Measurements from ENCODE around the gene ILDR1. TPM values are rescaled to one million over a fixed set of nuclear protein-coding genes. Genes with fewer than 3 reads are reported as not detected.

ILDR1 gene
- total and polyA plus RNA-seq, 8 donors = under 0.01 to 21.4 (median 0.73) TPM; not detected in 4

DNA sequence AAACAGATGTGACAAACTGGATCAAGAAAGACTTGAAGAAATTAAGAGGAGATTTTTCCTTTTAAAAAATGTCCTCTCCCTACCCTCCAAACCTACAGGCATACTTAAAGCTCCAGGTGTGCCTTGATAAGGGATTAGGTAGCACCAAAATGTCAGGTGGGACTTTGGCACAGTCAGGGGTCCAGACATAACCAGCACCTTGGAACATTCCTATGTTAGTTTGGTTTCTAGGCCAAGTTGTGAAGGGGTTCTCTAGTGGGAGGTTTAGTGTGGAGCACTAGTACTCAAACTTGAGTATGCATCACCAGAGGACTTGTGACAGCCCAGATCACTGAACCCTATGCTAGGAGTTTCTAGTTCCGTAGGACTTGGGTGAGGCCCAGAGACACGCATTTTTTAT lies 13.9 kb downstream of the ILDR1 start:
- no peaks in the 10 kb centered on the region for H3K36me3 ChIP-seq
- peaks cover 0 to 3% (median under 1%) of the 10 kb centered on the region in 4 donors for H3K4me1 ChIP-seq
- DNase-seq = no peak
- no peaks in the 10 kb centered on the region for H3K9me3 ChIP-seq
- no peak overlapping the region for H3K27ac ChIP-seq
- WGBS, 5 donors = 84 to 98% (median 92%) methylated on average over 2 of the region's 2 CpGs
- intact Hi-C loops (cut with DNase I; ENCODE audit: low total_unique reads) = no loop called here
- peaks cover 0 to 93% (median 14%) of the 10 kb centered on the region in 3 donors for H3K27me3 ChIP-seq
- TF ChIP-seq, protein P1, sequence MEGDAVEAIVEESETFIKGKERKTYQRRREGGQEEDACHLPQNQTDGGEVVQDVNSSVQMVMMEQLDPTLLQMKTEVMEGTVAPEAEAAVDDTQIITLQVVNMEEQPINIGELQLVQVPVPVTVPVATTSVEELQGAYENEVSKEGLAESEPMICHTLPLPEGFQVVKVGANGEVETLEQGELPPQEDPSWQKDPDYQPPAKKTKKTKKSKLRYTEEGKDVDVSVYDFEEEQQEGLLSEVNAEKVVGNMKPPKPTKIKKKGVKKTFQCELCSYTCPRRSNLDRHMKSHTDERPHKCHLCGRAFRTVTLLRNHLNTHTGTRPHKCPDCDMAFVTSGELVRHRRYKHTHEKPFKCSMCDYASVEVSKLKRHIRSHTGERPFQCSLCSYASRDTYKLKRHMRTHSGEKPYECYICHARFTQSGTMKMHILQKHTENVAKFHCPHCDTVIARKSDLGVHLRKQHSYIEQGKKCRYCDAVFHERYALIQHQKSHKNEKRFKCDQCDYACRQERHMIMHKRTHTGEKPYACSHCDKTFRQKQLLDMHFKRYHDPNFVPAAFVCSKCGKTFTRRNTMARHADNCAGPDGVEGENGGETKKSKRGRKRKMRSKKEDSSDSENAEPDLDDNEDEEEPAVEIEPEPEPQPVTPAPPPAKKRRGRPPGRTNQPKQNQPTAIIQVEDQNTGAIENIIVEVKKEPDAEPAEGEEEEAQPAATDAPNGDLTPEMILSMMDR (IDR thresholded peaks at IDR 0.05) = no peak
- no peak for TF ChIP-seq POLR2A (IDR thresholded peaks at IDR 0.05)
- TF ChIP-seq EP300 (IDR thresholded peaks at IDR 0.05) = no peak
- no peak for TF ChIP-seq POLR2AphosphoS5 (IDR thresholded peaks at IDR 0.05)
- no peak overlapping the region for H3K4me3 ChIP-seq

- 77 to 94% (median 85%) methylated on average over 2 of the region's 2 CpGs for WGBS, 5 donors
- DNase-seq = no peak
- TF ChIP-seq EP300 (IDR thresholded peaks at IDR 0.05) = no peak
- TF ChIP-seq POLR2AphosphoS5 (IDR thresholded peaks at IDR 0.05) = no peak
- no peak for TF ChIP-seq POLR2A (IDR thresholded peaks at IDR 0.05)
- TF ChIP-seq, protein P1 (IDR thresholded peaks at IDR 0.05) = no peak
Observed at GRCh38 chr3:122006267-122006666, 15.8 kb downstream of the ILDR1 start.

GRCh38 chr3:122004991-122005565 lies 17.0 kb downstream of the ILDR1 start:
- WGBS, 5 donors = 78 to 92% (median 90%) methylated on average over 10 to 13 of the region's 13 CpGs
- H3K36me3 ChIP-seq = no peaks in the 10 kb centered on the region
- no peak overlapping the region for H3K4me3 ChIP-seq
- peak in 1 of 2 donors; percentile 18 for DNase-seq
- H3K9me3 ChIP-seq = no peaks in the 10 kb centered on the region
- no peak for TF ChIP-seq POLR2A (IDR thresholded peaks at IDR 0.05)
- TF ChIP-seq POLR2AphosphoS5 (IDR thresholded peaks at IDR 0.05) = no peak
- TF ChIP-seq, protein P1 (IDR thresholded peaks at IDR 0.05) = no peak
- no peak for TF ChIP-seq EP300 (IDR thresholded peaks at IDR 0.05)
- H3K27me3 ChIP-seq = peaks cover 0 to 90% (median 7%) of the 10 kb centered on the region in 3 donors
- intact Hi-C loops (cut with DNase I; ENCODE audit: low total_unique reads) = no loop called here
- H3K4me1 ChIP-seq = no peaks in the 10 kb centered on the region
- H3K27ac ChIP-seq = no peak overlapping the region

More at GRCh38 chr3:122006267-122006666, 15.8 kb downstream of the ILDR1 start:
- Histone ChIP-seq H3K36me3 (no peaks in the 10 kb centered on the region), H3K27ac (no peak overlapping the region), H3K9me3 (no peaks in the 10 kb centered on the region), H3K4me3 (no peak overlapping the region), H3K27me3 (peaks cover 0 to 97% (median 7%) of the 10 kb centered on the region in 3 donors), H3K4me1 (no peaks in the 10 kb centered on the region)
- intact Hi-C loops (cut with DNase I; ENCODE audit: low total_unique reads) = no loop called here

- H3K9me3 ChIP-seq = no peaks in the 10 kb centered on the region
- WGBS, 5 donors = 41 to 50% (median 45%) methylated on average over 2 of the region's 2 CpGs
- H3K27ac ChIP-seq = no peak overlapping the region
- peaks cover 0 to 80% (median 0%) of the 10 kb centered on the region in 3 donors for H3K27me3 ChIP-seq
- intact Hi-C loops (cut with DNase I; ENCODE audit: low total_unique reads) = no loop called here
- no peaks in the 10 kb centered on the region for H3K4me1 ChIP-seq
- DNase-seq = peak in 1 of 2 donors; percentile 19
- no peak overlapping the region for H3K4me3 ChIP-seq
- TF ChIP-seq, protein P1 (IDR thresholded peaks at IDR 0.05) = no peak
- TF ChIP-seq EP300 (IDR thresholded peaks at IDR 0.05) = no peak
- TF ChIP-seq POLR2A (IDR thresholded peaks at IDR 0.05) = no peak
- no peak for TF ChIP-seq POLR2AphosphoS5 (IDR thresholded peaks at IDR 0.05)
- H3K36me3 ChIP-seq = no peaks in the 10 kb centered on the region
Observed at GRCh38 chr3:122004107-122004506, 17.9 kb downstream of the ILDR1 start.
